ENCODE results near the gene ABHD11.

DNA sequence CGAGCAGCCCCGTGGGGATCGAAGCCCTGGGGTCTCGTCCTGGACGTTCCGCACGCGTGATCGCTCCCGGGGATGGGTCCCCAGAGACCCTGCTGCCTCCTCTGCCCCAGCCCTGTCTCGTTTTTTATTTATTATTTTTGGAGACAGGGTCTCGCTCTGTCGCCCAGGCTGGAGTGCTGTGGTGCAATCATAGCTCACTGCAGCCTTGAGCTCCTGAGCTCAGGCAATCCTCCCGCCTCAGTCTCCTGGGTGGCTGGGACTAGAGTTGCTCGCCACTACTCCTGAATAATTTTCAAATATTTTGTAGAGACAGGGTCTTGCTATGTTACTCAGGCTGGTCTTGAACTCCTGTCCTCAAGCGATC is 18.8 kb downstream of the ABHD11 start:
- TF ChIP-seq EZH2 (IDR thresholded peaks at IDR 0.05; ENCODE audit: insufficient read depth, poor library complexity, severe bottlenecking) = no peak
- no peak for TF ChIP-seq EZH2phosphoT487 (IDR thresholded peaks at IDR 0.05; ENCODE audit: insufficient read depth, low read depth)
